Liver (tissue), 9 donors: ENCODE results near the gene COLEC11. TPM values are rescaled to one million over a fixed set of nuclear protein-coding genes. Genes with fewer than 3 reads are reported as not detected.

ENCODE experiments used
- DNase-seq: peaks from one replicate; pipeline ENCODE4 v3.0.0-alpha.2; 2017; ENCODE audit warnings: low spot score
- H3K27ac ChIP-seq, 2 donors: one replicate each; pipeline ENCODE4 v1.7.0; 2013; ENCODE audit warnings: inconsistent platforms in 2 of 2, low read length in 2 of 2, control low read depth in 1 of 2, low read depth in 1 of 2, mild to moderate bottlenecking in 1 of 2
- H3K27me3 ChIP-seq, 4 donors: one replicate each; pipeline versions ENCODE4 v1.6.1 to v1.7.0; 2013; ENCODE audit warnings: low read length in 3 of 4, inconsistent platforms in 1 of 4, mild to moderate bottlenecking in 1 of 4, moderate library complexity in 1 of 4; ENCODE audit not compliant: control insufficient read depth in 4 of 4, insufficient read depth in 4 of 4
- H3K36me3 ChIP-seq, 4 donors: one replicate each; pipeline versions ENCODE4 v1.6.1 to v1.7.0; 2013; ENCODE audit warnings: low read length in 3 of 4, mild to moderate bottlenecking in 3 of 4, low read depth in 1 of 4, moderate library complexity in 1 of 4; ENCODE audit not compliant: control insufficient read depth in 4 of 4, insufficient read depth in 3 of 4
- H3K4me1 ChIP-seq, 4 donors: one replicate each; pipeline versions ENCODE4 v1.6.1 to v1.7.0; 2013; ENCODE audit warnings: low read length in 3 of 4, mild to moderate bottlenecking in 3 of 4, moderate library complexity in 1 of 4; ENCODE audit not compliant: control insufficient read depth in 4 of 4, insufficient read depth in 4 of 4
- H3K4me3 ChIP-seq, 3 donors: one replicate each; pipeline versions ENCODE4 v1.6.1 to v1.7.0; 2013; ENCODE audit warnings: low read length in 3 of 3, control low read depth in 1 of 3, low read depth in 1 of 3, mild to moderate bottlenecking in 1 of 3
- H3K9ac ChIP-seq, 2 donors: one replicate each; pipeline ENCODE4 v1.7.0; 2013; ENCODE audit warnings: low read length in 2 of 2, mild to moderate bottlenecking in 2 of 2, moderate library complexity in 2 of 2, control low read depth in 1 of 2, low read depth in 1 of 2
- H3K9me3 ChIP-seq, 4 donors: one replicate each; pipeline versions ENCODE4 v1.6.1 to v1.7.0; 2013; ENCODE audit warnings: low read length in 3 of 4; ENCODE audit not compliant: control insufficient read depth in 4 of 4
- EGR1 ChIP-seq, 2 donors: IDR thresholded peaks; 2 replicates each; pipeline ENCODE4 v1.6.1; 2016 to 2018; ENCODE audit warnings: antibody characterized with exemption in 2 of 2, low read depth in 2 of 2
- FOXA1 ChIP-seq: IDR thresholded peaks from 2 replicates; pipeline ENCODE4 v1.6.1; 2016; ENCODE audit warnings: antibody characterized with exemption
- FOXA2 ChIP-seq: IDR thresholded peaks from 2 replicates; pipeline ENCODE4 v1.6.1; 2016; ENCODE audit warnings: antibody characterized with exemption
- GABPA ChIP-seq, 2 donors: IDR thresholded peaks in 1 of 2; conservative IDR thresholded peaks in 1 of 2; 2 replicates each; pipeline ENCODE4 v1.6.1; 2016; ENCODE audit warnings: antibody characterized with exemption in 2 of 2, mild to moderate bottlenecking in 1 of 2, moderate library complexity in 1 of 2
- HNF4A ChIP-seq, 2 donors: conservative IDR thresholded peaks; 2 replicates each; pipeline ENCODE4 v1.6.1; 2016; ENCODE audit warnings: antibody characterized with exemption in 2 of 2, mild to moderate bottlenecking in 2 of 2
- JUND ChIP-seq, 2 donors: IDR thresholded peaks; 2 replicates each; pipeline ENCODE4 v1.6.1; 2016; ENCODE audit warnings: antibody characterized with exemption in 2 of 2
- NR2F2 ChIP-seq: IDR thresholded peaks from 2 replicates; pipeline ENCODE4 v1.6.1; 2016; ENCODE audit warnings: antibody characterized with exemption
- RAD21 ChIP-seq, 2 donors: IDR thresholded peaks; 2 replicates each; pipeline ENCODE4 v1.6.1; 2016; ENCODE audit warnings: antibody characterized with exemption in 2 of 2, mild to moderate bottlenecking in 2 of 2
- SP1 ChIP-seq: IDR thresholded peaks from 2 replicates; pipeline ENCODE4 v1.6.1; 2018; ENCODE audit warnings: antibody characterized with exemption, mild to moderate bottlenecking
- WGBS: extraction: QIAGEN DNeasy Blood & Tissue Kit; methylation state at CpG from one replicate; pipeline ENCODE4 v1.1.7; 2013; 5-methylcytosine and 5-hydroxymethylcytosine counted together
- polyA plus RNA-seq, 2 donors: library from polyadenylated mRNA; stranded (reverse) in 1 of 2; unstranded in 1 of 2; fragments of 200-250 nt in 1 of 2; fragments of >200 nt in 1 of 2; fragmentation: Nextera tagmentation in 1 of 2; extraction: Ambion mirVana in 1 of 2; gene quantifications; one replicate each; pipeline versions ENCODE4 v1.2.1 to v1.2.3, GENCODE V29; 2013 to 2015
- total RNA-seq, 2 donors: library from RNA; depleted of rRNA; stranded (reverse); fragments of >200 nt; gene quantifications; one replicate each; pipeline ENCODE4 v1.2.3, GENCODE V29; 2014
- TF ChIP-seq, protein P1 (sequence below): IDR thresholded peaks from 2 replicates; pipeline ENCODE4 v1.6.1; 2016; ENCODE audit warnings: antibody characterized with exemption
- TF ChIP-seq, protein P2 (sequence below): IDR thresholded peaks from 2 replicates; pipeline ENCODE4 v1.6.1; 2016; ENCODE audit warnings: antibody characterized with exemption
- TF ChIP-seq, protein P3 (sequence below): IDR thresholded peaks from 2 replicates; pipeline ENCODE4 v1.6.1; 2016; ENCODE audit warnings: antibody characterized with exemption, mild to moderate bottlenecking
- TF ChIP-seq, protein P4 (sequence below): fragments of 150-350 bp; IDR thresholded peaks from 2 replicates; pipeline ENCODE4 v1.5.1; 2017; ENCODE audit warnings: improper control_type of control experiment, low read depth, low read length; ENCODE audit not compliant: missing input control
- TF ChIP-seq, protein P5 (sequence below): IDR thresholded peaks from 2 replicates; pipeline ENCODE4 v1.6.1; 2016; ENCODE audit warnings: antibody characterized with exemption
- donor health status: healthy.
- donor health status: healthy.
- donor health status: healthy.
- donor health status: healthy.
- donor health status: healthy.

Gene COLEC11
- total and polyA plus RNA-seq, 4 donors: 31.0 to 100 (median 70.9) TPM

DNA sequence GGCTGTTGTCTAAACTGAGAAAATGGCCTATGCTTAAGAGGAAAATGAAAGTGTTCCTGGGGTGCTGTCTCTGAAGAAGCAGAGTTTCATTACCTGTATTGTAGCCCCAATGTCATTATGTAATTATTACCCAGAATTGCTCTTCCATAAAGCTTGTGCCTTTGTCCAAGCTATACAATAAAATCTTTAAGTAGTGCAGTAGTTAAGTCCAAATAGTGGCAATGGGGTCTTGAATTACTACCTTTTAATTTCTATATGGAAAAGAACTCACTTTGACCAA, 49.3 kb downstream of the COLEC11 start:
- Histone ChIP-seq H3K27ac (no peak overlapping the region), H3K4me1 (no peaks in the 10 kb centered on the region), H3K9me3 (no peaks in the 10 kb centered on the region), H3K36me3 (peaks cover 0 to 8% (median 0%) of the 10 kb centered on the region in 4 donors), H3K9ac (no peak overlapping the region), H3K4me3 (no peak overlapping the region), H3K27me3 (no peaks in the 10 kb centered on the region)
- TF ChIP-seq HNF4A (conservative IDR thresholded peaks at IDR 0.05): no peak
- TF ChIP-seq, protein P1, sequence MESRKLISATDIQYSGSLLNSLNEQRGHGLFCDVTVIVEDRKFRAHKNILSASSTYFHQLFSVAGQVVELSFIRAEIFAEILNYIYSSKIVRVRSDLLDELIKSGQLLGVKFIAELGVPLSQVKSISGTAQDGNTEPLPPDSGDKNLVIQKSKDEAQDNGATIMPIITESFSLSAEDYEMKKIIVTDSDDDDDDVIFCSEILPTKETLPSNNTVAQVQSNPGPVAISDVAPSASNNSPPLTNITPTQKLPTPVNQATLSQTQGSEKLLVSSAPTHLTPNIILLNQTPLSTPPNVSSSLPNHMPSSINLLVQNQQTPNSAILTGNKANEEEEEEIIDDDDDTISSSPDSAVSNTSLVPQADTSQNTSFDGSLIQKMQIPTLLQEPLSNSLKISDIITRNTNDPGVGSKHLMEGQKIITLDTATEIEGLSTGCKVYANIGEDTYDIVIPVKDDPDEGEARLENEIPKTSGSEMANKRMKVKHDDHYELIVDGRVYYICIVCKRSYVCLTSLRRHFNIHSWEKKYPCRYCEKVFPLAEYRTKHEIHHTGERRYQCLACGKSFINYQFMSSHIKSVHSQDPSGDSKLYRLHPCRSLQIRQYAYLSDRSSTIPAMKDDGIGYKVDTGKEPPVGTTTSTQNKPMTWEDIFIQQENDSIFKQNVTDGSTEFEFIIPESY: no peak
- no peak for TF ChIP-seq SP1
- TF ChIP-seq JUND (IDR thresholded peaks at IDR 0.05): no peak
- TF ChIP-seq FOXA2: no peak
- no peak for TF ChIP-seq GABPA (IDR thresholded peaks at IDR 0.05 in 1 of 2, conservative IDR thresholded peaks at IDR 0.05 in 1 of 2)
- TF ChIP-seq EGR1 (IDR thresholded peaks at IDR 0.05; ENCODE audit: low read depth in 2 of 2): no peak
- no peak for TF ChIP-seq NR2F2
- TF ChIP-seq, protein P2, sequence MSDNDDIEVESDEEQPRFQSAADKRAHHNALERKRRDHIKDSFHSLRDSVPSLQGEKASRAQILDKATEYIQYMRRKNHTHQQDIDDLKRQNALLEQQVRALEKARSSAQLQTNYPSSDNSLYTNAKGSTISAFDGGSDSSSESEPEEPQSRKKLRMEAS: no peak
- no peak for TF ChIP-seq RAD21 (IDR thresholded peaks at IDR 0.05)
- TF ChIP-seq, protein P3, sequence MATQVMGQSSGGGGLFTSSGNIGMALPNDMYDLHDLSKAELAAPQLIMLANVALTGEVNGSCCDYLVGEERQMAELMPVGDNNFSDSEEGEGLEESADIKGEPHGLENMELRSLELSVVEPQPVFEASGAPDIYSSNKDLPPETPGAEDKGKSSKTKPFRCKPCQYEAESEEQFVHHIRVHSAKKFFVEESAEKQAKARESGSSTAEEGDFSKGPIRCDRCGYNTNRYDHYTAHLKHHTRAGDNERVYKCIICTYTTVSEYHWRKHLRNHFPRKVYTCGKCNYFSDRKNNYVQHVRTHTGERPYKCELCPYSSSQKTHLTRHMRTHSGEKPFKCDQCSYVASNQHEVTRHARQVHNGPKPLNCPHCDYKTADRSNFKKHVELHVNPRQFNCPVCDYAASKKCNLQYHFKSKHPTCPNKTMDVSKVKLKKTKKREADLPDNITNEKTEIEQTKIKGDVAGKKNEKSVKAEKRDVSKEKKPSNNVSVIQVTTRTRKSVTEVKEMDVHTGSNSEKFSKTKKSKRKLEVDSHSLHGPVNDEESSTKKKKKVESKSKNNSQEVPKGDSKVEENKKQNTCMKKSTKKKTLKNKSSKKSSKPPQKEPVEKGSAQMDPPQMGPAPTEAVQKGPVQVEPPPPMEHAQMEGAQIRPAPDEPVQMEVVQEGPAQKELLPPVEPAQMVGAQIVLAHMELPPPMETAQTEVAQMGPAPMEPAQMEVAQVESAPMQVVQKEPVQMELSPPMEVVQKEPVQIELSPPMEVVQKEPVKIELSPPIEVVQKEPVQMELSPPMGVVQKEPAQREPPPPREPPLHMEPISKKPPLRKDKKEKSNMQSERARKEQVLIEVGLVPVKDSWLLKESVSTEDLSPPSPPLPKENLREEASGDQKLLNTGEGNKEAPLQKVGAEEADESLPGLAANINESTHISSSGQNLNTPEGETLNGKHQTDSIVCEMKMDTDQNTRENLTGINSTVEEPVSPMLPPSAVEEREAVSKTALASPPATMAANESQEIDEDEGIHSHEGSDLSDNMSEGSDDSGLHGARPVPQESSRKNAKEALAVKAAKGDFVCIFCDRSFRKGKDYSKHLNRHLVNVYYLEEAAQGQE: no peak
- DNase-seq: no peak

DNA sequence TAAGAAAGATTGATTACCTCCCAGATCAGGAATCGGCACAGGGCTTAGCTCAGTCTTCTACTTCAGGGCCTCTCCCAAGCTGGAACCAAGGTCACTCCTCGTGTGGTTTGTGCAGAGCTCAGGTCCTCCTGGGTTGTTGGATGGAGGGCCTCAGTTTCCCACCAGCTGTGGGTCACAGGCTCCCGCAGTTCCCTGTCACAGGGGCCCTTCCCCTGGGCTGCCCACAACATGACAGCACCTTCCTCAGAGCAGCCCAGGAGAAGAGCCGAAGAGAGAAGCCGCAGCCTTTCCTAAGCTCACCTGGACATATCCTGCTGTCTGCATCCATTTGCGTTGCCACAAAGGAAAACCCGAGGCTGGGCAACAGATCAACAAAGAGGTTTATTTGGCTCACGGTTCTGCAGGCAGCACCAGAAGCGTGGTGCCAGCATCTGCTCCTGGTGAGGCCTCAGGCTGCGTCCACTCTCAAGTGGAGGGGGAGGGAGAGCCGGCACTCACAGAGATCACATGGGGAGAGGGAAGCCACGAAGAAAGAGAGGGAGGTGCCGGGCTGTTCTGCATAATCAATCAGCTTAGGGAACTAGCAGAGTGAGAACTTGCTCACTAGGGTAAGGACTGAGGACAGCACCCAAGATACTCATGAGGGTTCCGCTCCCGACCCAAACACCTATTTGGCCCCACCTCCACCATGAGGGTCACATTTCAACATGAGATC, 50.1 kb downstream of the COLEC11 start:
- TF ChIP-seq, protein P4, sequence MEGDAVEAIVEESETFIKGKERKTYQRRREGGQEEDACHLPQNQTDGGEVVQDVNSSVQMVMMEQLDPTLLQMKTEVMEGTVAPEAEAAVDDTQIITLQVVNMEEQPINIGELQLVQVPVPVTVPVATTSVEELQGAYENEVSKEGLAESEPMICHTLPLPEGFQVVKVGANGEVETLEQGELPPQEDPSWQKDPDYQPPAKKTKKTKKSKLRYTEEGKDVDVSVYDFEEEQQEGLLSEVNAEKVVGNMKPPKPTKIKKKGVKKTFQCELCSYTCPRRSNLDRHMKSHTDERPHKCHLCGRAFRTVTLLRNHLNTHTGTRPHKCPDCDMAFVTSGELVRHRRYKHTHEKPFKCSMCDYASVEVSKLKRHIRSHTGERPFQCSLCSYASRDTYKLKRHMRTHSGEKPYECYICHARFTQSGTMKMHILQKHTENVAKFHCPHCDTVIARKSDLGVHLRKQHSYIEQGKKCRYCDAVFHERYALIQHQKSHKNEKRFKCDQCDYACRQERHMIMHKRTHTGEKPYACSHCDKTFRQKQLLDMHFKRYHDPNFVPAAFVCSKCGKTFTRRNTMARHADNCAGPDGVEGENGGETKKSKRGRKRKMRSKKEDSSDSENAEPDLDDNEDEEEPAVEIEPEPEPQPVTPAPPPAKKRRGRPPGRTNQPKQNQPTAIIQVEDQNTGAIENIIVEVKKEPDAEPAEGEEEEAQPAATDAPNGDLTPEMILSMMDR: no peak
- TF ChIP-seq HNF4A (conservative IDR thresholded peaks at IDR 0.05): no peak
- TF ChIP-seq SP1: no peak
- TF ChIP-seq GABPA (IDR thresholded peaks at IDR 0.05 in 1 of 2, conservative IDR thresholded peaks at IDR 0.05 in 1 of 2): no peak
- TF ChIP-seq, protein P1: no peak
- TF ChIP-seq, protein P5, sequence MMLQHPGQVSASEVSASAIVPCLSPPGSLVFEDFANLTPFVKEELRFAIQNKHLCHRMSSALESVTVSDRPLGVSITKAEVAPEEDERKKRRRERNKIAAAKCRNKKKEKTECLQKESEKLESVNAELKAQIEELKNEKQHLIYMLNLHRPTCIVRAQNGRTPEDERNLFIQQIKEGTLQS: no peak
- no peak for TF ChIP-seq NR2F2
- TF ChIP-seq FOXA1: no peak
- TF ChIP-seq, protein P3: no peak
- TF ChIP-seq EGR1 (IDR thresholded peaks at IDR 0.05; ENCODE audit: low read depth in 2 of 2): no peak
- no peak for TF ChIP-seq FOXA2
- TF ChIP-seq, protein P2: no peak
- DNase-seq: no peak
- H3K4me1 ChIP-seq: no peaks in the 10 kb centered on the region
- no peaks in the 10 kb centered on the region for H3K9me3 ChIP-seq
- WGBS: 88% methylated on average over 15 of the region's 15 CpGs
- H3K36me3 ChIP-seq: peaks cover 0 to 8% (median 0%) of the 10 kb centered on the region in 4 donors
- no peak overlapping the region for H3K27ac ChIP-seq
- H3K4me3 ChIP-seq: no peak overlapping the region
- H3K27me3 ChIP-seq: no peaks in the 10 kb centered on the region
- no peak overlapping the region for H3K9ac ChIP-seq
